ENCODE measurements around the gene LSS. TPM values are rescaled to one million over a fixed set of nuclear protein-coding genes. Genes with fewer than 3 reads are reported as not detected.

Gene LSS
- total and polyA plus RNA-seq, 10 of the 15 experiments (the other 5 are each of a cell fraction or from before 2014, with no cell fraction given): 2.9 to 82.4 (median 27.5) TPM

DNA sequence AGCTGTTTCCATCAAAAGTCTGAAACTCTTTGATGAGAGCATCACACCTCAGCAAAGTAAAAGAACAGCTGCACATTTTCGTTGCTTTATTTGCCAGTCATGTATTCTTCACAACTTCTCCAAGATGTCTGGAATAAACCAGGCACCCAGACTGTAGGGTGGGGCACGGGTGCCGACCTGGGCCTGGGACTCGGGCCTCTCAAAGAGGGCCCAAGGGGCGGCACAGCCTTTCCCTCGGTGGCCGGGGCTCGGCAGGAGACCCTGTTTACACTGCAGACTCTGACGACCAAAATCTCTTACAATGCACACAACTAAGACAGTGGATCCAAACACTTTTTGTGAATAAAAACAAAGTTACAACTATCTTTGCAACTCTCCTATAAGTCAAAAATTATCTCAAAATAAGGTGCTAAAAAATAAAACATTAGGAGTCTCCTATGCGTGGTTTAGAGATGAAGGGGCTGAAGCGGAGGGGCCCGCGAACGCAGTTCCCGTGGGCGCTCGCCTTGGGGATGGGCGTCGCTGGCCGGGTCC lies 696 bp downstream of the LSS start:
- POLR2A ChIA-PET: interaction anchor here (0.7 to 2.1 kb wide), 8 partner anchors 26 to 408 kb away, joined by 3 to 8 read pairs (median 3); partner anchors contain the start of genes C21orf58, PCNT, PRMT2 and YBEY
- CTCF ChIA-PET: interaction anchor here (1.0 to 9.7 kb wide), 3 partner anchors 24 to 84 kb away, joined by 3 to 59 read pairs (median 34); no protein-coding TSS in a partner anchor
- FAIRE-seq: no peak
- H3K27ac ChIP-seq (ENCODE audit: control insufficient read depth, insufficient read depth): peak overlapping the region; percentile 45
- H3K79me2 ChIP-seq (ENCODE audit: control insufficient read depth, insufficient read depth, low read length): peaks cover 52% of the 10 kb centered on the region
- DNase-seq (ENCODE audit: low read depth, low spot score): no peak
- no peaks in the 10 kb centered on the region for H4K20me1 ChIP-seq (ENCODE audit: control insufficient read depth, insufficient read depth)
- peaks cover 0 to 6% of the 10 kb centered on the region in 2 experiments; a peak in 2 of 4 replicates for H3K36me3 ChIP-seq (ENCODE audit: control insufficient read depth in 2 of 2, insufficient read depth in 2 of 2, low read length in 1 of 2)
- no peaks in the 10 kb centered on the region for H3K9me3 ChIP-seq (replicated peaks; ENCODE audit: control insufficient read depth, insufficient read depth, low read length)
- in situ Hi-C loops (cut with MboI) (no loop called here), intact Hi-C loops (cut with micrococcal nuclease; ENCODE audit: unreplicated experiment) (loop anchor here (1.0 to 5.0 kb wide), 3 partner anchors 59 to 96 kb away; partner anchors contain the start of genes MCM3AP, PCNT and YBEY)
- peak overlapping the region; percentile 81 for H3K4me2 ChIP-seq (ENCODE audit: control insufficient read depth, insufficient read depth)
- peak overlapping the region; percentile 81 for H3K4me3 ChIP-seq
- BruUV-seq (replicated peaks): no TSS peak
- RAD21 ChIA-PET (ENCODE audit: unreplicated experiment): interaction anchor here (0.6 to 4.0 kb wide), 6 partner anchors 23 to 98 kb away, joined by 3 to 19 read pairs (median 4); partner anchors contain the start of gene C21orf58
- peak overlapping the region; percentile 67 for H3K9ac ChIP-seq (ENCODE audit: control insufficient read depth, insufficient read depth, low read length)
- no peaks in the 10 kb centered on the region for H3K27me3 ChIP-seq (replicated peaks in 1 of 2; ENCODE audit: control insufficient read depth in 2 of 2, insufficient read depth in 2 of 2, low read length in 1 of 2)
- H2AFZ ChIP-seq (ENCODE audit: control insufficient read depth, low read depth, low read length): peak overlapping the region; percentile 81; the same call in 1 of the 2 replicates
- H3K4me1 ChIP-seq (ENCODE audit: control insufficient read depth, insufficient read depth, low read length): peaks cover 5% of the 10 kb centered on the region; the same call in 1 of the 2 replicates
- peak; percentile 7 for ATAC-seq
- SMC1A ChIA-PET (ENCODE audit: uncharacterized antibody, unreplicated experiment): interaction anchor here (0.6 to 1.2 kb wide), 3 partner anchors 26 to 98 kb away, joined by 3 to 6 read pairs (median 4); partner anchors contain the start of gene MCM3AP
- TF ChIP-seq RFX5 (IDR thresholded peaks at IDR 0.05; ENCODE audit: low read depth, low read length): no peak
- TF ChIP-seq CREM (IDR thresholded peaks at IDR 0.05; ENCODE audit: low read depth): no peak
- TF ChIP-seq SMC3 (IDR thresholded peaks at IDR 0.05; ENCODE audit: borderline replicate concordance, low read length): no peak
- TF ChIP-seq SMAD1 (IDR thresholded peaks at IDR 0.05; ENCODE audit: low read depth, partially characterized antibody): no peak
- no peak for TF ChIP-seq SREBF2 (IDR thresholded peaks at IDR 0.05; ENCODE audit: low read length)
- no peak for TF ChIP-seq CBFB (IDR thresholded peaks at IDR 0.05; ENCODE audit: low read depth)
- TF ChIP-seq RCOR1 (conservative IDR thresholded peaks at IDR 0.05; ENCODE audit: low read depth, low read length): no peak
- TF ChIP-seq, protein P1, sequence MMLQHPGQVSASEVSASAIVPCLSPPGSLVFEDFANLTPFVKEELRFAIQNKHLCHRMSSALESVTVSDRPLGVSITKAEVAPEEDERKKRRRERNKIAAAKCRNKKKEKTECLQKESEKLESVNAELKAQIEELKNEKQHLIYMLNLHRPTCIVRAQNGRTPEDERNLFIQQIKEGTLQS (IDR thresholded peaks at IDR 0.05; ENCODE audit: borderline replicate concordance, extremely low read depth, low read depth, low read length): no peak
- no peak for TF ChIP-seq MYB (IDR thresholded peaks at IDR 0.05; ENCODE audit: borderline replicate concordance, low read depth, low read length)
- TF ChIP-seq CEBPB (IDR thresholded peaks at IDR 0.05; ENCODE audit: borderline replicate concordance in 1 of 2, low read depth in 2 of 2, low read length in 2 of 2): no peak
- TF ChIP-seq SRF (IDR thresholded peaks at IDR 0.05; ENCODE audit: low read depth in 2 of 2, low read length in 2 of 2): no peak
- TF ChIP-seq CHD2 (IDR thresholded peaks at IDR 0.05; ENCODE audit: borderline replicate concordance, low read depth, low read length): no peak
- TF ChIP-seq, protein P2, sequence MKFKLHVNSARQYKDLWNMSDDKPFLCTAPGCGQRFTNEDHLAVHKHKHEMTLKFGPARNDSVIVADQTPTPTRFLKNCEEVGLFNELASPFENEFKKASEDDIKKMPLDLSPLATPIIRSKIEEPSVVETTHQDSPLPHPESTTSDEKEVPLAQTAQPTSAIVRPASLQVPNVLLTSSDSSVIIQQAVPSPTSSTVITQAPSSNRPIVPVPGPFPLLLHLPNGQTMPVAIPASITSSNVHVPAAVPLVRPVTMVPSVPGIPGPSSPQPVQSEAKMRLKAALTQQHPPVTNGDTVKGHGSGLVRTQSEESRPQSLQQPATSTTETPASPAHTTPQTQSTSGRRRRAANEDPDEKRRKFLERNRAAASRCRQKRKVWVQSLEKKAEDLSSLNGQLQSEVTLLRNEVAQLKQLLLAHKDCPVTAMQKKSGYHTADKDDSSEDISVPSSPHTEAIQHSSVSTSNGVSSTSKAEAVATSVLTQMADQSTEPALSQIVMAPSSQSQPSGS (IDR thresholded peaks at IDR 0.05; ENCODE audit: low read length): no peak
- TF ChIP-seq MEF2A (IDR thresholded peaks at IDR 0.05; ENCODE audit: insufficient read depth, low read depth, low read length): no peak
- no peak for TF ChIP-seq TCF7 (IDR thresholded peaks at IDR 0.05; ENCODE audit: borderline replicate concordance)
- WGBS (ENCODE audit: insufficient coverage, insufficient replicate concordance, low lambda C conversion rate, missing lambda C conversion rate): 2% methylated on average over 20 of the region's 20 CpGs

All from GM12878 (cell line).